ENCODE results near the gene RNF19B. TPM values are rescaled to one million over a fixed set of nuclear protein-coding genes. Genes with fewer than 3 reads are reported as not detected.

The RNF19B gene
- total RNA-seq, 1 donor from 2014 or later, result 33.2 TPM

GRCh38 chr1:32960342-32960741 lies 4.3 kb downstream of the RNF19B start:
- no peak overlapping the region for H3K4me3 ChIP-seq (ENCODE audit: low read depth, low read length)
- TF ChIP-seq, protein P1, sequence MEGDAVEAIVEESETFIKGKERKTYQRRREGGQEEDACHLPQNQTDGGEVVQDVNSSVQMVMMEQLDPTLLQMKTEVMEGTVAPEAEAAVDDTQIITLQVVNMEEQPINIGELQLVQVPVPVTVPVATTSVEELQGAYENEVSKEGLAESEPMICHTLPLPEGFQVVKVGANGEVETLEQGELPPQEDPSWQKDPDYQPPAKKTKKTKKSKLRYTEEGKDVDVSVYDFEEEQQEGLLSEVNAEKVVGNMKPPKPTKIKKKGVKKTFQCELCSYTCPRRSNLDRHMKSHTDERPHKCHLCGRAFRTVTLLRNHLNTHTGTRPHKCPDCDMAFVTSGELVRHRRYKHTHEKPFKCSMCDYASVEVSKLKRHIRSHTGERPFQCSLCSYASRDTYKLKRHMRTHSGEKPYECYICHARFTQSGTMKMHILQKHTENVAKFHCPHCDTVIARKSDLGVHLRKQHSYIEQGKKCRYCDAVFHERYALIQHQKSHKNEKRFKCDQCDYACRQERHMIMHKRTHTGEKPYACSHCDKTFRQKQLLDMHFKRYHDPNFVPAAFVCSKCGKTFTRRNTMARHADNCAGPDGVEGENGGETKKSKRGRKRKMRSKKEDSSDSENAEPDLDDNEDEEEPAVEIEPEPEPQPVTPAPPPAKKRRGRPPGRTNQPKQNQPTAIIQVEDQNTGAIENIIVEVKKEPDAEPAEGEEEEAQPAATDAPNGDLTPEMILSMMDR (conservative IDR thresholded peaks at IDR 0.05; ENCODE audit: low read depth, low read length), result no peak
- no peak for DNase-seq (ENCODE audit: low read depth)

- no peak for DNase-seq (ENCODE audit: low read depth)
- no peak overlapping the region for H3K4me3 ChIP-seq (ENCODE audit: low read depth, low read length)
Measured at GRCh38 chr1:32958827-32959226, 5.8 kb downstream of the RNF19B start.

GRCh38 chr1:32957017-32957416 lies 7.6 kb downstream of the RNF19B start:
- TF ChIP-seq, protein P1 (conservative IDR thresholded peaks at IDR 0.05; ENCODE audit: low read depth, low read length), result no peak
- no peak for DNase-seq (ENCODE audit: low read depth)
- no peak overlapping the region for H3K4me3 ChIP-seq (ENCODE audit: low read depth, low read length)

More at GRCh38 chr1:32958827-32959226, 5.8 kb downstream of the RNF19B start:
- TF ChIP-seq, protein P1 (conservative IDR thresholded peaks at IDR 0.05; ENCODE audit: low read depth, low read length), result no peak

- no peak overlapping the region for H3K4me3 ChIP-seq (ENCODE audit: low read depth, low read length)
- no peak for DNase-seq (ENCODE audit: low read depth)
- TF ChIP-seq, protein P1 (conservative IDR thresholded peaks at IDR 0.05; ENCODE audit: low read depth, low read length), result no peak
Measured at GRCh38 chr1:32954168-32954567, 10.4 kb downstream of the RNF19B start.

DNA sequence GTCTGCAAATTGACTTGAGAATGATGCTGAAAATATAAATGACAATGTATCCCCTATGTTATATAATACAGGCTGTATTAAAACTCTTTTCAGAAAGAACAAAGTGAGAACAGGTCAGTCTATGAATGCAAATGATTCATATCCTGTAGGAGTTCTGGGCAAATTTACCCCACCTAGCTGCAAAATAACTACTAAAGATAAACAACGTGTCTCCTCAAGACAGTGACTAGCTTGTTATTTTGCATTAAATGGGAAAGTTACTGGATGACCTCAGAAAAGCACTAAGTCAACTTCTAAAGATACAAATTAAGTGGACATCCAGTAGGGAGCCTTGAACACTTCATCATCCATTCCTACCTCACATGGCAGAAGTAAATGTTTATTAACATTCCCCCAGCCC lies 11.1 kb downstream of the RNF19B start:
- TF ChIP-seq, protein P1 (conservative IDR thresholded peaks at IDR 0.05; ENCODE audit: low read depth, low read length), result no peak
- peak; percentile 65 for DNase-seq (ENCODE audit: low read depth)
- H3K4me3 ChIP-seq (ENCODE audit: low read depth, low read length), result no peak overlapping the region

DNA sequence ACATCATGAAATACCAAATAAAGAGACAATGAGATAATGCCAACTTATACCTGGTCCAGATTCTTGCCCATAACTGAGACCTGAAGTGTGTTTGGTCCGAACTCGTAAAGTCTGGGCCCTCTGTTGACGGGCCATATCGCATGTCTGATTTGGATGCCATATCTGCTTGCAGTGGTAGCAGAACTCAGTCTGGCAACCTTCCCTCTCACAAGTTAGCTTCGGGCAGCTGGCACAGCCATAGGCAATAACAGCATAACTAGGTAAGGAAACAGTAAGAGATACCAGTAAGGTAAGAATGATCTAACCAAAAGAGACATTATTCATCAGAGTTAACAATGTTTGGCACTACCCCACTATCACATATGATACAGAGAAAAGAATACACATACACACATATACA lies 15.1 kb downstream of the RNF19B start:
- no peak overlapping the region for H3K4me3 ChIP-seq (ENCODE audit: low read depth, low read length)
- TF ChIP-seq, protein P1 (conservative IDR thresholded peaks at IDR 0.05; ENCODE audit: low read depth, low read length), result no peak
- no peak for DNase-seq (ENCODE audit: low read depth)

GRCh38 chr1:32948905-32949304 lies 15.7 kb downstream of the RNF19B start:
- peak; percentile 80 for DNase-seq (ENCODE audit: low read depth)
- TF ChIP-seq, protein P1 (conservative IDR thresholded peaks at IDR 0.05; ENCODE audit: low read depth, low read length), result no peak

More at GRCh38 chr1:32948905-32949304, 15.7 kb downstream of the RNF19B start:
- no peak overlapping the region for H3K4me3 ChIP-seq (ENCODE audit: low read depth, low read length)
